HUES64 (cell line): ENCODE measurements around the gene STX12.
"Not testable (repeated sequence)": the region's sequence is repeated elsewhere in the genome, so short reads cannot be mapped to it uniquely, and the experiment has no call there.

Experiments
- H3K27ac ChIP-seq: 2 replicates; pipeline ENCODE4 v1.7.0; 2013; ENCODE audit warnings: low read depth, low read length, inconsistent platforms
- H3K27me3 ChIP-seq: 2 replicates; pipeline ENCODE4 v1.6.1; 2013; ENCODE audit warnings: mild to moderate bottlenecking, low read length; ENCODE audit not compliant: insufficient read depth
- H3K36me3 ChIP-seq: 2 replicates; pipeline ENCODE4 v1.6.1; 2013; ENCODE audit warnings: mild to moderate bottlenecking, low read length; ENCODE audit not compliant: insufficient read depth
- H3K4me1 ChIP-seq: 2 replicates; pipeline ENCODE4 v1.6.1; 2013; ENCODE audit warnings: mild to moderate bottlenecking, low read length, moderate library complexity; ENCODE audit not compliant: insufficient read depth
- H3K4me3 ChIP-seq: 2 replicates; pipeline ENCODE4 v1.5.1; 2013; ENCODE audit warnings: mild to moderate bottlenecking, low read length, moderate library complexity
- H3K9ac ChIP-seq: 2 replicates; pipeline ENCODE4 v1.6.1; 2013; ENCODE audit warnings: mild to moderate bottlenecking, low read depth, low read length
- H3K9me3 ChIP-seq: 2 replicates; pipeline ENCODE4 v1.6.1; 2013; ENCODE audit warnings: low read depth, low read length; ENCODE audit not compliant: insufficient read depth
- WGBS: fragments of 150-250, 120-280 bp; methylation state at CpG from one replicate; pipeline ENCODE4 v1.1.7; 2013; ENCODE audit warnings: missing lambda C conversion rate; 5-methylcytosine and 5-hydroxymethylcytosine counted together

STX12 gene

DNA sequence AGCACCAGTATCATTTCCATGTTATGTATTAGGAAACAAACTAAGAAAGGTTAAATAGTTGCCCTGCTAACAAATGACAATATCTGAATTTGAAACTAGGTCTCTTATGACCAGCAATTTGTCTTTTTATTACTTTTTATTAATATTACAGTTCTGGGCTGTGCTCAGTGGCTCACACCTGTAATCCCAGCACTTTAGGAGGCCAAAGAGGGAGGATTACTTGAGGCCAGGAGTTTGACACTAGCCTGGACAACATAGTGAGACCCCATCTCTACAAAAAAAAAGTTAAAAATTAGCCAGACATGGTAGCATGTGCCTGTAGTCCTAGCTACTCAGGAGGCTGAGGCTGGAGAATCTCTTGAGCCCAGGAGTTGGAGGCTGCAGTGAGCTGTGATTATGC, 3.3 kb downstream of the STX12 start:
- not testable (repeated sequence) for H3K36me3 ChIP-seq, H3K9ac ChIP-seq, H3K4me3 ChIP-seq, H3K27ac ChIP-seq, H3K27me3 ChIP-seq, H3K9me3 ChIP-seq
- peaks cover 10% of the 10 kb centered on the region; the same call in 1 of the 2 replicates for H3K4me1 ChIP-seq

DNA sequence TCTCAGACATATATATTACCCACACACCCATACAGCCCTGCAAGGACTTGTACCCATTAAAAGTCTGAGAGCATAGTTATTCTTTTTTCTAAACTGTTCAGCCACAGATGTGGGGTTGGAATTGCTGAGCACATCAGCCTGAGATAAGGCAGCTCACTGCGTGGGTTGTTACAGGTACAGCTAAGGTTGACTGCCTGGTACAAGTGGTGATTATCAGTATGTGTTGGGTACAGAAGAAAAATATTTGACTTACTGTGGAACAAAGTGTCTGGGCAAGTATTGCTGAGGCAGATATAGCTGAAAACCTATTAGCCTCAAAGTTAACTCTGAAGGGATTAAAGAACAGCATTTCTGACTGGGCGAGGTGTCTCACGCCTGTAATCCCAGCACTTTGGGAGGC, 5.0 kb downstream of the STX12 start:
- Histone ChIP-seq H3K9ac (no peak overlapping the region), H3K27ac (no peak overlapping the region), H3K27me3 (no peaks in the 10 kb centered on the region), H3K4me1 (peaks cover 6% of the 10 kb centered on the region; the same call in 1 of the 2 replicates), H3K9me3 (no peaks in the 10 kb centered on the region), H3K4me3 (no peak overlapping the region), H3K36me3 (no peaks in the 10 kb centered on the region)
- 91% methylated on average over 3 of the region's 3 CpGs for WGBS

DNA sequence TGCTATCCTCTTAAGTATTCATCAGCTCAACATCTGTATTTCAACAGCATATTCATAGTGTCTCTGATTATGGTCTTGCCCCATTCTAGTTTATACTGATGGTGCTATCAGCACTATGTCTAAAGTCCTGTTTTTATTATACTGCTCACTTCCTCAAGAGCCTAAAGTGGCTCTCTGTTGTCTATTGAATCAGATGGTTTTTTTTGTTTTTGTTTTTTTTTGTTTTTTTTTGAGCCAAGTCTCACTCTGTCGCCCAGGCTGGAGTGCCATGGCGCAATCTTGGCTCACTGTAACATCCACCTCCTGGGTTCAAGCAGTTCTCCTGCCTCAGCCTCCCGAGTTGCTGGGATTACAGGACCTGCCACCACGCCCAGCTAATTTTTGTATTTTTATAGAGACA, 6.1 kb downstream of the STX12 start:
- no peak overlapping the region for H3K27ac ChIP-seq
- H3K9ac ChIP-seq, result no peak overlapping the region
- no peak overlapping the region for H3K4me3 ChIP-seq
- peaks cover 2% of the 10 kb centered on the region; the same call in 1 of the 2 replicates for H3K4me1 ChIP-seq
- H3K27me3 ChIP-seq, result no peaks in the 10 kb centered on the region
- no peaks in the 10 kb centered on the region for H3K9me3 ChIP-seq
- 93% methylated on average over 4 of the region's 4 CpGs for WGBS
- no peaks in the 10 kb centered on the region for H3K36me3 ChIP-seq

GRCh38 chr1:27782950-27783349, 9.9 kb downstream of the STX12 start:
- no peaks in the 10 kb centered on the region for H3K36me3 ChIP-seq

DNA sequence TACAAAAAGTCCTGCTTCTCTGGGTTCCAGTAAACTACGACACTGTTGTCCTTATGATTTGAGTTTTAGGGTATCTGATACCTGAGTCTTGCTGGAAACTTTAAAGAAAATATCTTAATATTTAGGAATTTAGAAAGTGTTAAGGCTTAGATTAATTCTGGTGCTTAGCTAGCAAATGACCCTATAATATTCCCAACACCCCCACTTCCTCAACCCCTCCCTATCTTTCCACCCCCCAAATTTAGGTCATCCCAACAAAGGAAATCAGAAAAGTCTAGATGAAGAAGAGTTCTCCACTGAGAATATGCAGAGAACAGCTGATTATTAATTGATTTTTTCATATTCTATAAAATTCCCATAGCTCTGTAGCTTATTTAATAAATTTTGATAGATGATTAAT, 11.7 kb downstream of the STX12 start:
- 92% methylated on average over 1 of the region's 1 CpG for WGBS
- Histone ChIP-seq H3K36me3 (no peaks in the 10 kb centered on the region), H3K4me3 (no peak overlapping the region), H3K9me3 (no peaks in the 10 kb centered on the region), H3K9ac (no peak overlapping the region), H3K4me1 (no peaks in the 10 kb centered on the region), H3K27ac (no peak overlapping the region), H3K27me3 (no peaks in the 10 kb centered on the region)

More at GRCh38 chr1:27782950-27783349, 9.9 kb downstream of the STX12 start:
- Histone ChIP-seq H3K27me3 (no peaks in the 10 kb centered on the region), H3K9ac (no peak overlapping the region), H3K9me3 (no peaks in the 10 kb centered on the region), H3K4me1 (no peaks in the 10 kb centered on the region), H3K4me3 (no peak overlapping the region), H3K27ac (no peak overlapping the region)
- WGBS, result 92% methylated on average over 3 of the region's 3 CpGs

- H3K27ac ChIP-seq, result no peak overlapping the region
- no peaks in the 10 kb centered on the region for H3K27me3 ChIP-seq
- no peaks in the 10 kb centered on the region for H3K4me1 ChIP-seq
- no peaks in the 10 kb centered on the region for H3K9me3 ChIP-seq
- H3K4me3 ChIP-seq, result no peak overlapping the region
- H3K36me3 ChIP-seq, result peaks cover 5% of the 10 kb centered on the region; the same call in 1 of the 2 replicates
- H3K9ac ChIP-seq, result no peak overlapping the region
Measured at GRCh38 chr1:27785781-27786455, 12.9 kb downstream of the STX12 start.

DNA sequence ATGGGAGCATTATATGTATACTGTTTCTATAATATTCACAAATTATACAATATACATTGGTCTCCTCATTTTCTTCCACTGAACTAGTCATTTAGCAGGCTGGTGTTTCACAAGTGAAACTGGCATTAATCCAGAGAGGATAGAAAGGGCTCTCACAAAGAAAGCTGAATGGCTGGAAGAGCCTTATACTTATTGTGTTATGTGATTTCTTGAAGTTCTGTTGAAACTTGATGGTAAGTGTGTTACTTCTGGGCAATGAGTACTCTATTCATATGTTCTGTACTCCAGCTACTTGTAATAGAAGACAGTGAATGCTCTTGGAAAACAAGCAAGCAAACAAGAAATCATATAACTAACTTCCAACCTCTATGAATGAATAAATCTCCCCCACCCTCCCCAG, 14.9 kb downstream of the STX12 start:
- no peak overlapping the region for H3K27ac ChIP-seq
- H3K4me1 ChIP-seq, result no peaks in the 10 kb centered on the region
- no peak overlapping the region for H3K9ac ChIP-seq
- H3K36me3 ChIP-seq, result peaks cover 5% of the 10 kb centered on the region; the same call in 1 of the 2 replicates
- H3K9me3 ChIP-seq, result no peaks in the 10 kb centered on the region
- no peak overlapping the region for H3K4me3 ChIP-seq
- no peaks in the 10 kb centered on the region for H3K27me3 ChIP-seq

GRCh38 chr1:27789540-27790041, 16.6 kb downstream of the STX12 start:
- H3K36me3 ChIP-seq, result peaks cover 15% of the 10 kb centered on the region; the same call in 1 of the 2 replicates
- 96% methylated on average over 4 of the region's 4 CpGs for WGBS
- no peak overlapping the region for H3K4me3 ChIP-seq
- H3K9me3 ChIP-seq, result no peaks in the 10 kb centered on the region
- H3K9ac ChIP-seq, result no peak overlapping the region
- no peaks in the 10 kb centered on the region for H3K4me1 ChIP-seq
- no peaks in the 10 kb centered on the region for H3K27me3 ChIP-seq
- no peak overlapping the region for H3K27ac ChIP-seq

DNA sequence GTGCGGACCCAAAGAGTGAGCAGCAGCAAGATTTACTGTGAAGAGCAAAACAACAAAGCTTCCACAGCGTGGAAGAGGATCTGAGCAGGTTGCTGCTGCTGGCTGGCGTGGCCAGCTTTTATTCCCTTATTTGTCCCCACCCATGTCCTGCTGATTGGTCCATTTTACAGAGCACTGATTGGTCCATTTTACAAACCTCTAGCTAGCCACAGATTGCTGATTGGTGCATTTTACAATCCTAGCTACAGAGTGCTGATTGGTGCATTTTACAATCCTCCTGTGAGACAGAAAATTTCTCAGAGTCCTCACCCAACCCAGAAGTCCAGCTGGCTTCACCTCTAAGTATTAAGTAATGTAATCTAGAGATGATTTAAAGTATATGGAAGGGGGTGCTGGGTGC, 17.3 kb downstream of the STX12 start:
- WGBS, result 96% methylated on average over 3 of the region's 3 CpGs
- H3K27me3 ChIP-seq, H3K9ac ChIP-seq, H3K9me3 ChIP-seq, H3K4me1 ChIP-seq, H3K4me3 ChIP-seq, H3K27ac ChIP-seq: not testable (repeated sequence)
- H3K36me3 ChIP-seq, result peaks cover 18% of the 10 kb centered on the region; the same call in 1 of the 2 replicates

DNA sequence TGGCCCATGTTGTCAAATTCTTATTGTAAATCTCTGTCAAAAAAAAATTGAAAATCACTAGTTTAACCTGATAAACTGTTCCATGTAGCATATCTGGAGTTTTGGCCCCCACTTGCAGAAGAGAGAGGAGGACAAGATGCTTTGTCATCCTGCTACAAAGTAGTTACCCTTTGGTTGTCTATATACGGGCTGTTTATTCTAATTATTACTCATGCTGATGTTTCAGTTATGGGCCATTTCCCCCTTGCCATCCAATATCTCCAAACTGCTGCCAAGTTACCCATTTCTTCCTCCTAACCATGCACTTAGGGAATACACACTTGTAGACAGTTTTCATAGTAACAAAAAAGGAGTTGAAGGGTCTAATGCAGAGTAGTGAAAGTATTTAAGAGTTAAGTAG, 22.6 kb downstream of the STX12 start:
- no peak overlapping the region for H3K9ac ChIP-seq
- H3K4me3 ChIP-seq, result no peak overlapping the region
- peaks cover 24% of the 10 kb centered on the region for H3K36me3 ChIP-seq
- no peaks in the 10 kb centered on the region for H3K9me3 ChIP-seq
- no peaks in the 10 kb centered on the region for H3K27me3 ChIP-seq
- WGBS, result 100% methylated on average over 1 of the region's 1 CpG
- no peaks in the 10 kb centered on the region for H3K4me1 ChIP-seq
- H3K27ac ChIP-seq, result no peak overlapping the region

- Histone ChIP-seq H3K9ac (no peak overlapping the region), H3K4me3 (no peak overlapping the region), H3K4me1 (peaks cover 15% of the 10 kb centered on the region), H3K27me3 (no peaks in the 10 kb centered on the region), H3K9me3 (no peaks in the 10 kb centered on the region), H3K36me3 (peaks cover 30% of the 10 kb centered on the region), H3K27ac (no peak overlapping the region)
- 95% methylated on average over 5 of the region's 5 CpGs for WGBS
Measured at GRCh38 chr1:27804791-27805190, 31.8 kb downstream of the STX12 start.

DNA sequence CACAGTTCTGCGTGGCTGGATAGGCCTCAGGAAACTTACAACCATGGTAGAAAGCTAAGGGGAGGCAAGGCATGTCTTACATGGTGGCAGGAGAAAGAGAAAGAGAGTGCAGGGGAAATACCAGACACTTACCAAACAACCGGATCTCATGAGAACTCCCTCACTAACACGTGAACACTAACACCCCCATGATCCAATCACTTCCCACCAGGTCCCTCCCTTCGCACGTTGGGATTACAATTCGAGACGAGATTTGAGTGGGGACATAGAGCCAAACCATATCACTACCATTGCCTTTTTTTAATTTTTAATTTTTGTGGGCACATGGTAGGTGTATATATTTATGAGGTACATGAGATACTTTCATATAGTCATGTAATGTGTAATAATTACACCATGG, 33.7 kb downstream of the STX12 start:
- no peaks in the 10 kb centered on the region for H3K27me3 ChIP-seq
- H3K9ac ChIP-seq, result no peak overlapping the region
- 91% methylated on average over 7 of the region's 7 CpGs for WGBS
- peaks cover 26% of the 10 kb centered on the region for H3K36me3 ChIP-seq
- no peak overlapping the region for H3K4me3 ChIP-seq
- no peaks in the 10 kb centered on the region for H3K9me3 ChIP-seq
- no peak overlapping the region; the same call in 1 of the 2 replicates for H3K27ac ChIP-seq
- peaks cover 15% of the 10 kb centered on the region for H3K4me1 ChIP-seq
